HCT116 (cell line): ENCODE data around the gene TAF15. TPM values are rescaled to one million over a fixed set of nuclear protein-coding genes. Genes with fewer than 3 reads are reported as not detected.

Experiments
- ATAC-seq: fragments of 200-7000 bp; cut with Tn5 transposase; 2 replicates; pipeline ENCODE4 v1.9.1; 2020; ENCODE audit warnings: mild to moderate bottlenecking, moderate library complexity
- BruUV-seq: library from RNA; stranded (reverse); fragments of 400-500 nt; replicated peaks from 2 replicates; lab custom pipeline; 2021; lab: Mats Ljungman, UMichigan
- CTCF ChIA-PET: fragments of 300-600 bp; sonication (Branson Sonifier 250); formaldehyde crosslinking; loops from one replicate; lab custom pipeline; 2021; ENCODE audit warnings: antibody characterized with exemption; lab: Charles Lee
- POLR2A ChIA-PET: fragments of 300-600, 350-600 bp; sonication (Branson Sonifier 250); formaldehyde crosslinking; loops from one replicate; lab custom pipeline; 2021; ENCODE audit warnings: antibody characterized with exemption; lab: Charles Lee
- RAD21 ChIA-PET, 2 experiments: fragments of 300-600 bp; sonication (Branson Sonifier 250); formaldehyde crosslinking; loops; one replicate each; lab custom pipeline; 2023; ENCODE audit warnings: low total read pairs in 2 of 2; ENCODE audit not compliant: uncharacterized antibody in 2 of 2, unreplicated experiment in 2 of 2, low non-redundant PET in 1 of 2; lab: Charles Lee
- DNase-seq: peaks from one replicate; pipeline ENCODE4 v3.0.0-alpha.2; 2010; ENCODE audit warnings: low read depth, low spot score
- H2AFZ ChIP-seq: fragments of 200-600 bp; shearing (Covaris generic), sonication (generic); 2 replicates; pipeline ENCODE4 v1.6.1; 2017; ENCODE audit warnings: low read depth, mixed run types, mixed read lengths, antibody characterized with exemption, low read length; ENCODE audit not compliant: poor library complexity, severe bottlenecking
- H3K27ac ChIP-seq: 2 replicates; pipeline ENCODE4 v1.5.1; 2012; ENCODE audit warnings: low read depth, low read length
- H3K27me3 ChIP-seq: fragments of 200-600 bp; sonication (generic); 2 replicates; pipeline ENCODE4 v1.6.1; 2016; ENCODE audit warnings: mixed run types, low read length, mixed read lengths; ENCODE audit not compliant: insufficient read depth
- H3K36me3 ChIP-seq, 2 experiments: fragments of 200-500 bp in 1 of 2; fragments of 200-600 bp in 1 of 2; sonication (Bioruptor generic) in 1 of 2; sonication (generic) in 1 of 2; 2 replicates each; pipeline versions ENCODE4 v1.5.1 to v1.6.1; 2014 to 2016; ENCODE audit warnings: low read length in 2 of 2, inconsistent platforms in 1 of 2, mixed read lengths in 1 of 2, mixed run types in 1 of 2; ENCODE audit not compliant: insufficient read depth in 2 of 2, control insufficient read depth in 1 of 2
- H3K4me1 ChIP-seq, 2 experiments: fragments of 200-600 bp in 1 of 2; sonication (generic) in 1 of 2; 2 replicates each; pipeline versions ENCODE4 v1.5.1 to v1.6.1; 2012 to 2017; ENCODE audit warnings: low read length in 2 of 2, inconsistent platforms in 1 of 2, mild to moderate bottlenecking in 1 of 2, mixed read lengths in 1 of 2, mixed run types in 1 of 2, moderate library complexity in 1 of 2; ENCODE audit not compliant: insufficient read depth in 2 of 2, control insufficient read depth in 1 of 2
- H3K4me2 ChIP-seq: fragments of 200-600 bp; sonication (generic); 2 replicates; pipeline ENCODE4 v1.6.1; 2017; ENCODE audit warnings: mixed run types, low read length, mixed read lengths
- H3K4me3 ChIP-seq, 2 experiments: fragments of 200-600 bp in 1 of 2; sonication (generic) in 1 of 2; replicated peaks in 1 of 2; 2 replicates each; pipeline ENCODE4 v1.5.1; 2011 to 2016; ENCODE audit warnings: low read length in 2 of 2, control low read depth in 1 of 2, low read depth in 1 of 2, mild to moderate bottlenecking in 1 of 2, mixed read lengths in 1 of 2, mixed run types in 1 of 2
- H3K79me2 ChIP-seq: fragments of 200-600 bp; sonication (generic); 2 replicates; pipeline ENCODE4 v1.6.1; 2017; ENCODE audit warnings: mild to moderate bottlenecking, mixed run types, low read length, moderate library complexity, mixed read lengths; ENCODE audit not compliant: insufficient read depth
- H3K9ac ChIP-seq: fragments of 200-600 bp; sonication (generic); 2 replicates; pipeline ENCODE4 v1.6.1; 2016; ENCODE audit warnings: low read length, mixed read lengths
- H3K9me2 ChIP-seq: fragments of 200-600 bp; sonication (generic), shearing (Covaris generic); 2 replicates; pipeline ENCODE4 v1.6.1; 2017; ENCODE audit warnings: mixed run types, mild to moderate bottlenecking, moderate library complexity; ENCODE audit not compliant: insufficient read depth
- H3K9me3 ChIP-seq, 2 experiments: fragments of 200-500 bp in 1 of 2; fragments of 200-600 bp in 1 of 2; sonication (Bioruptor generic) in 1 of 2; sonication (generic) in 1 of 2; 2 replicates each; pipeline ENCODE4 v1.6.1; 2014 to 2017; ENCODE audit warnings: low read length in 2 of 2, mixed read lengths in 2 of 2, inconsistent platforms in 1 of 2, low read depth in 1 of 2, mild to moderate bottlenecking in 1 of 2, mixed run types in 1 of 2, moderate library complexity in 1 of 2; ENCODE audit not compliant: control insufficient read depth in 1 of 2, insufficient read depth in 1 of 2
- H4K20me1 ChIP-seq: fragments of 200-600 bp; sonication (generic), shearing (Covaris generic); 2 replicates; pipeline ENCODE4 v1.6.1; 2017; ENCODE audit warnings: mixed run types, mild to moderate bottlenecking, moderate library complexity; ENCODE audit not compliant: insufficient read depth
- ATF3 ChIP-seq: IDR thresholded peaks from 2 replicates; pipeline ENCODE4 v1.6.1; 2012
- CBX3 ChIP-seq: IDR thresholded peaks from 2 replicates; pipeline ENCODE4 v1.6.1; 2012; ENCODE audit warnings: low read depth
- CEBPB ChIP-seq: IDR thresholded peaks from 2 replicates; pipeline ENCODE4 v1.6.1; 2012; ENCODE audit warnings: low read depth
- EGR1 ChIP-seq: IDR thresholded peaks from 2 replicates; pipeline ENCODE4 v1.6.1; 2012; ENCODE audit warnings: low read depth
- EZH2 ChIP-seq: fragments of 200-600 bp; sonication (generic); IDR thresholded peaks from 2 replicates; pipeline ENCODE4 v1.6.1; 2017; ENCODE audit warnings: antibody characterized with exemption, mixed run types
- MAX ChIP-seq: IDR thresholded peaks from 2 replicates; pipeline ENCODE4 v1.6.1; 2012
- POLR2A ChIP-seq: IDR thresholded peaks from 2 replicates; pipeline ENCODE4 v1.7.0; 2011; ENCODE audit warnings: borderline replicate concordance; ENCODE audit not compliant: insufficient read depth, insufficient read length; ENCODE audit errors: extremely low read depth
- POLR2AphosphoS5 ChIP-seq: IDR thresholded peaks from 2 replicates; pipeline ENCODE4 v1.6.1; 2011; ENCODE audit warnings: mild to moderate bottlenecking, low read depth, low read length, moderate library complexity
- RAD21 ChIP-seq: IDR thresholded peaks from 2 replicates; pipeline ENCODE4 v1.6.1; 2012; ENCODE audit warnings: low read depth, mild to moderate bottlenecking
- REST ChIP-seq: IDR thresholded peaks from 2 replicates; pipeline ENCODE4 v1.6.1; 2012; ENCODE audit warnings: low read depth
- SIN3A ChIP-seq: IDR thresholded peaks from 2 replicates; pipeline ENCODE4 v1.6.1; 2012; ENCODE audit warnings: low read depth
- SP1 ChIP-seq: IDR thresholded peaks from 2 replicates; pipeline ENCODE4 v1.6.1; 2012; ENCODE audit warnings: low read depth
- SRF ChIP-seq: IDR thresholded peaks from 2 replicates; pipeline ENCODE4 v1.6.1; 2012; ENCODE audit warnings: low read depth
- TCF7L2 ChIP-seq: IDR thresholded peaks from 2 replicates; pipeline ENCODE4 v1.7.0; 2011; ENCODE audit warnings: borderline replicate concordance, inconsistent platforms; ENCODE audit not compliant: insufficient read depth, insufficient read length; ENCODE audit errors: extremely low read depth
- YY1 ChIP-seq: IDR thresholded peaks from 2 replicates; pipeline ENCODE4 v1.6.1; 2011; ENCODE audit warnings: low read length, low read depth, moderate library complexity, mild to moderate bottlenecking; ENCODE audit not compliant: insufficient replicate concordance; ENCODE audit errors: extremely low read depth
- ZFX ChIP-seq: fragments of 450-650 bp; IDR thresholded peaks from 2 replicates; pipeline ENCODE4 v1.6.1; 2017
- ZNF274 ChIP-seq: fragments of 200-500 bp; sonication (Bioruptor generic); IDR thresholded peaks from 2 replicates; pipeline ENCODE4 v1.6.1; 2014; ENCODE audit warnings: mild to moderate bottlenecking, low read depth, low read length, inconsistent platforms
- intact Hi-C: fragments of 100-400 bp; cut with micrococcal nuclease; formaldehyde crosslinking; loops from 2 replicates; pipeline ENCODE4 v1.10.0; 2022
- total RNA-seq: library from RNA; stranded (reverse); gene quantifications from one replicate; pipeline ENCODE4 v1.2.1, GENCODE V29; 2021; ENCODE audit not compliant: unreplicated experiment

The TAF15 gene
- total RNA-seq, 1 experiment from 2014 or later, result 346 TPM

GRCh38 chr17:35760587-35760986 is 48.7 kb upstream of the TAF15 start, which contains the start of gene C17orf50 (continued):
- no peak for TF ChIP-seq POLR2A
- TF ChIP-seq ZNF274, result no peak
- TF ChIP-seq ATF3, result no peak
- TF ChIP-seq SIN3A, result no peak
- no peak for TF ChIP-seq ZFX
- TF ChIP-seq MAX, result no peak
- TF ChIP-seq YY1, result no peak
- TF ChIP-seq RAD21, result no peak

GRCh38 chr17:35761601-35762000 is 47.7 kb upstream of the TAF15 start:
- H3K36me3 ChIP-seq, result no peaks in the 10 kb centered on the region
- no peaks in the 10 kb centered on the region for H4K20me1 ChIP-seq
- H3K27ac ChIP-seq, result no peak overlapping the region
- peaks cover 5 to 12% of the 10 kb centered on the region in 2 experiments; a peak in 3 of 4 replicates for H3K4me1 ChIP-seq
- no peaks in the 10 kb centered on the region for H3K79me2 ChIP-seq
- H3K9me2 ChIP-seq, result no peaks in the 10 kb centered on the region
- DNase-seq (no peak), ATAC-seq (no peak)
- H3K4me2 ChIP-seq, result no peak overlapping the region
- intact Hi-C loops, result no loop called here
- RAD21 ChIA-PET, result no interaction called here
- no peak overlapping the region for H3K9ac ChIP-seq
- CTCF ChIA-PET, result interaction anchor here (1.2 kb wide), 1 partner anchor 43 kb away, joined by 3 read pairs; no protein-coding TSS in a partner anchor
- no TSS peak for BruUV-seq
- no peak overlapping the region for H3K4me3 ChIP-seq
- POLR2A ChIA-PET, result interaction anchor here (1.7 kb wide), 1 partner anchor 47 kb away, joined by 5 read pairs; no protein-coding TSS in a partner anchor
- TF ChIP-seq SP1, result no peak
- no peak for TF ChIP-seq REST
- no peak for TF ChIP-seq ZNF274
- TF ChIP-seq SRF, result no peak
- no peak for TF ChIP-seq EZH2
- TF ChIP-seq ATF3, result no peak
- no peak for TF ChIP-seq POLR2AphosphoS5
- TF ChIP-seq YY1, result no peak
- TF ChIP-seq CEBPB, result no peak
- no peak for TF ChIP-seq EGR1
- TF ChIP-seq TCF7L2, result no peak
- TF ChIP-seq CBX3, result no peak
- H3K9me3 ChIP-seq, result no peaks in the 10 kb centered on the region
- H3K27me3 ChIP-seq, result no peaks in the 10 kb centered on the region
- H2AFZ ChIP-seq, result no peak overlapping the region
